Measurements from ENCODE around the gene SWT1. TPM values are rescaled to one million over a fixed set of nuclear protein-coding genes. Genes with fewer than 3 reads are reported as not detected.

Gene SWT1
- total and polyA plus RNA-seq, 2 of the 4 experiments (the other 2 are of a cell fraction), result 0.82 to 2.7 TPM

DNA sequence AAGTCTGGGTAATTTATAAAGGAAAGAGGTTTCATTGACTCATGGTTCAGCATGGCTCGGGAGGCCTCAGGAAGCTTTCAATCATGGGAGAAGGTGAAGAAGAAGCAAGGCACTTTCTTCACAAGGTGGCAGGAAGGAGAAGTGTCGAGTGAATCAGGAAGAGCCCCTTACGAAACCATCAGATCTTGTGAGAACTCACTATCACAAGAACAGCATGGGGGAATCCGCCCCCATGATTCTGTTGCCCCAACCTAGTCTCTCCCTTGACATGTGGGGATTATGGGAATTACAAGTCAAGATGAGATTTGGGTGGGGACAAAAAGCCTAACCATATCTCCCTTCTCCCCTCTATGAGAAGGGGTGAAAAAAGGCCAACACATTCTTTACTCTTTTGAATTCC lies 171.3 kb downstream of the SWT1 start:
- no peaks in the 10 kb centered on the region for H3K9me3 ChIP-seq (ENCODE audit: control insufficient read depth, insufficient read depth, low read length)
- H4K5ac ChIP-seq (ENCODE audit: low read depth, low read length), result no peak overlapping the region
- H3K14ac ChIP-seq (replicated peaks; ENCODE audit: low read depth, low read length), result no peak overlapping the region
- no peaks in the 10 kb centered on the region for H3K27me3 ChIP-seq (ENCODE audit: control insufficient read depth, insufficient read depth, low read length)
- no peak overlapping the region for H3K4me2 ChIP-seq (ENCODE audit: low read depth, low read length)
- no peaks in the 10 kb centered on the region for H3K36me3 ChIP-seq (ENCODE audit: control insufficient read depth, insufficient read depth, low read length)
- POLR2A ChIA-PET (ENCODE audit: unreplicated experiment), result no interaction called here
- DNase-seq (no peak), ATAC-seq (ENCODE audit: low read depth) (no peak)
- H2BK5ac ChIP-seq (ENCODE audit: low read depth, low read length, poor library complexity, severe bottlenecking), result no peak overlapping the region
- in situ Hi-C loops (cut with MboI; ENCODE audit: low sequenced_read_pairs), result no loop called here
- H3K27ac ChIP-seq (ENCODE audit: insufficient read depth, low read length), result no peak overlapping the region
- H4K20me1 ChIP-seq (ENCODE audit: insufficient read depth, low read length), result no peaks in the 10 kb centered on the region
- TF ChIP-seq MAZ (IDR thresholded peaks at IDR 0.05; ENCODE audit: borderline replicate concordance, low read depth, low read length) (no peak), FOS (IDR thresholded peaks at IDR 0.05; ENCODE audit: low read depth, low read length) (no peak), MAFK (IDR thresholded peaks at IDR 0.05; ENCODE audit: low read depth, low read length) (no peak), RFX5 (IDR thresholded peaks at IDR 0.05; ENCODE audit: low read depth, low read length) (no peak), MXI1 (IDR thresholded peaks at IDR 0.05; ENCODE audit: borderline replicate concordance, low read depth, low read length) (no peak), CHD1 (IDR thresholded peaks at IDR 0.05; ENCODE audit: low read depth, low read length) (no peak), RAD21 (IDR thresholded peaks at IDR 0.05; ENCODE audit: low read length) (no peak), BHLHE40 (IDR thresholded peaks at IDR 0.05; ENCODE audit: low read depth, low read length) (no peak), POLR2A (IDR thresholded peaks at IDR 0.05; ENCODE audit: low read depth, low read length) (no peak), RCOR1 (IDR thresholded peaks at IDR 0.05; ENCODE audit: insufficient replicate concordance, low read length) (no peak), NFE2L2 (IDR thresholded peaks at IDR 0.05; ENCODE audit: low read depth, low read length) (no peak), CEBPB (IDR thresholded peaks at IDR 0.05; ENCODE audit: low read depth, low read length) (no peak), SMC3 (IDR thresholded peaks at IDR 0.05; ENCODE audit: low read depth, low read length) (no peak)
- TF ChIP-seq, protein P1, sequence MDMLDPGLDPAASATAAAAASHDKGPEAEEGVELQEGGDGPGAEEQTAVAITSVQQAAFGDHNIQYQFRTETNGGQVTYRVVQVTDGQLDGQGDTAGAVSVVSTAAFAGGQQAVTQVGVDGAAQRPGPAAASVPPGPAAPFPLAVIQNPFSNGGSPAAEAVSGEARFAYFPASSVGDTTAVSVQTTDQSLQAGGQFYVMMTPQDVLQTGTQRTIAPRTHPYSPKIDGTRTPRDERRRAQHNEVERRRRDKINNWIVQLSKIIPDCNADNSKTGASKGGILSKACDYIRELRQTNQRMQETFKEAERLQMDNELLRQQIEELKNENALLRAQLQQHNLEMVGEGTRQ (IDR thresholded peaks at IDR 0.05; ENCODE audit: low read depth, low read length), result no peak
- TF ChIP-seq, protein P2, sequence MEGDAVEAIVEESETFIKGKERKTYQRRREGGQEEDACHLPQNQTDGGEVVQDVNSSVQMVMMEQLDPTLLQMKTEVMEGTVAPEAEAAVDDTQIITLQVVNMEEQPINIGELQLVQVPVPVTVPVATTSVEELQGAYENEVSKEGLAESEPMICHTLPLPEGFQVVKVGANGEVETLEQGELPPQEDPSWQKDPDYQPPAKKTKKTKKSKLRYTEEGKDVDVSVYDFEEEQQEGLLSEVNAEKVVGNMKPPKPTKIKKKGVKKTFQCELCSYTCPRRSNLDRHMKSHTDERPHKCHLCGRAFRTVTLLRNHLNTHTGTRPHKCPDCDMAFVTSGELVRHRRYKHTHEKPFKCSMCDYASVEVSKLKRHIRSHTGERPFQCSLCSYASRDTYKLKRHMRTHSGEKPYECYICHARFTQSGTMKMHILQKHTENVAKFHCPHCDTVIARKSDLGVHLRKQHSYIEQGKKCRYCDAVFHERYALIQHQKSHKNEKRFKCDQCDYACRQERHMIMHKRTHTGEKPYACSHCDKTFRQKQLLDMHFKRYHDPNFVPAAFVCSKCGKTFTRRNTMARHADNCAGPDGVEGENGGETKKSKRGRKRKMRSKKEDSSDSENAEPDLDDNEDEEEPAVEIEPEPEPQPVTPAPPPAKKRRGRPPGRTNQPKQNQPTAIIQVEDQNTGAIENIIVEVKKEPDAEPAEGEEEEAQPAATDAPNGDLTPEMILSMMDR (conservative IDR thresholded peaks at IDR 0.05; ENCODE audit: low read depth, low read length), result no peak
- TF ChIP-seq, protein P3, sequence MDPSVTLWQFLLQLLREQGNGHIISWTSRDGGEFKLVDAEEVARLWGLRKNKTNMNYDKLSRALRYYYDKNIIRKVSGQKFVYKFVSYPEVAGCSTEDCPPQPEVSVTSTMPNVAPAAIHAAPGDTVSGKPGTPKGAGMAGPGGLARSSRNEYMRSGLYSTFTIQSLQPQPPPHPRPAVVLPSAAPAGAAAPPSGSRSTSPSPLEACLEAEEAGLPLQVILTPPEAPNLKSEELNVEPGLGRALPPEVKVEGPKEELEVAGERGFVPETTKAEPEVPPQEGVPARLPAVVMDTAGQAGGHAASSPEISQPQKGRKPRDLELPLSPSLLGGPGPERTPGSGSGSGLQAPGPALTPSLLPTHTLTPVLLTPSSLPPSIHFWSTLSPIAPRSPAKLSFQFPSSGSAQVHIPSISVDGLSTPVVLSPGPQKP (IDR thresholded peaks at IDR 0.05; ENCODE audit: borderline replicate concordance, low read depth, low read length), result no peak
- BruUV-seq (replicated peaks), result no TSS peak
- H4K8ac ChIP-seq (ENCODE audit: low read depth in 2 of 2, low read length in 2 of 2), result no peak overlapping the region
- no peak overlapping the region for H3K4me3 ChIP-seq (ENCODE audit: insufficient read depth, low read depth, low read length)
- H3K23ac ChIP-seq (ENCODE audit: low read depth, low read length), result no peak overlapping the region
- no CpG with 5 or more reads among the region's 4 CpGs for WGBS, 2 experiments (ENCODE audit: extremely low coverage in 2 of 2, insufficient read length in 1 of 2)
- no peaks in the 10 kb centered on the region for H3K9me1 ChIP-seq (ENCODE audit: insufficient read depth, low read length)
- H3K4ac ChIP-seq (ENCODE audit: low read depth, low read length), result no peak overlapping the region
- no peak overlapping the region for H2AK5ac ChIP-seq (ENCODE audit: low read depth, low read length)
- intact Hi-C loops (cut with micrococcal nuclease), result no loop called here
- no peaks in the 10 kb centered on the region for H3K4me1 ChIP-seq (ENCODE audit: control insufficient read depth, insufficient read depth, low read length)
- H2AFZ ChIP-seq (replicated peaks; ENCODE audit: low read length, poor library complexity), result no peak overlapping the region
- dilution Hi-C loops (cut with HindIII; ENCODE audit: low sequenced_read_pairs, unreplicated experiment), result no loop called here
- H2BK120ac ChIP-seq (ENCODE audit: low read depth, low read length), result no peak overlapping the region
- H3K9ac ChIP-seq (ENCODE audit: low read depth, low read length), result no peak overlapping the region
- CTCF ChIA-PET, result no interaction called here
- no peak overlapping the region for H3K18ac ChIP-seq (ENCODE audit: low read depth, low read length)
- no peak overlapping the region for H3K56ac ChIP-seq (ENCODE audit: extremely low read depth, insufficient read depth, low read length)
- no peaks in the 10 kb centered on the region for H3K79me1 ChIP-seq (ENCODE audit: low read depth in 1 of 2, low read length in 2 of 2)
- no peak overlapping the region for H2BK20ac ChIP-seq (ENCODE audit: low read depth, low read length)
- H2AK9ac ChIP-seq (replicated peaks; ENCODE audit: low read depth, low read length, poor library complexity), result no peak overlapping the region
- no peak overlapping the region for H2BK15ac ChIP-seq (ENCODE audit: low read depth, low read length)
- no peak overlapping the region for H4K91ac ChIP-seq (ENCODE audit: insufficient read depth, low read depth, low read length)

Measured in IMR-90 (cell line).